ENCODE data around the gene SEPTIN1.
A peak's percentile ranks its signal among the peaks of the same experiment; 100 is the strongest.
"Not testable (repeated sequence)": the region's sequence is repeated elsewhere in the genome, so short reads cannot be mapped to it uniquely, and the experiment has no call there.

Gene SEPTIN1

DNA sequence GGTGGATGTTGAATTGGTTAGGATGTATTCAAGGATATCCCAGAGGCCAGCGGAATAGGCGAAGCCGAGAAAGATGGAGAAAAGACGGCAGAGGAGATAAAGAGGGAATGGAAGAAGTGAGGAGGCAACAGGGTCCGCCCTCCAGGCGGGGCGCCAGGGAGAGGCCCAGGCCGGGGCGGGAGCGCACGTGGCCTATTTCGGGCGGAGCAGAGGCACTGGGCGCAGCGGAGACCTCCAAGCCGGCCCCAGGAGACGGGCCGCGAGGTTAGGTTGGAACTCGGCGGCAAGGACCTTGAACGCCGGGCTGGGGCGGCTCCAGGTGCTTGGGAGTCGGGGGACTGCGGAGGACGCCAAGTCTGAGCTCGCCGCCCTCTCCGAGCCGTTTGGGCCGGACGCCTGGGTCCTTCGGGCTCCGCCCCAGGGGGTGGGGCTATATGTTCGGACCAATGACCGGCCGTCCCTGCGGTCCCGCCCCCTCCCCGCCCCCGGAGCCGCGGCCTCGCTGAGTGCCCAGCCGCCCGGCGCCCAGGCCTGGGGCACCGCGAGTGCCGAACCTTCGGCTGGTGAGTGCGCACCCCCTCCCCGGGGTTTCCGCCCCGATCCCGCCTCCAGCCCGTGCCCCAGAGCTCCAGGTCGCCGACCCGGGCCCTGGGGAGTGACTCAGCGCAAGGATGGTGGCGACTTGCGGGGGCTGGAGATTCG, 24.9 kb upstream of the SEPTIN1 start, which contains the start of gene ZNF771:
ZNF771 (plus strand) TSS at position 505 of the 702 bp plus-strand sequence. CDS start 448 bp downstream, outside the sequence.
- DNase-seq (ENCODE audit: low read depth): peak; percentile 49

DNA sequence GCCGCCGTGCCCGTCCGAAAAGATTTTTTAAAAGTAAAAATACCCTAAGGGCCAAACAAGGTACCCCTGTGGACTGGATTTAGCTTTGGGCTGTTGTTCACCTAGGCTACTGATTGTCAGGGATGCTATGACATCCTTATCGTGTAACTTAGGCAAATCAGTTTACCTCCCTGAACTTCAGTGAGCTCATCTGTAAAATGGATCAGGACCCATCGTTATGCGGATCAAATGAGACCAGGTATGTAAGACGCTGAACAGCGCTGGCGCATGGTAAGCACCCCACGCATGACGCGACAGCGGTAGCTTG, 24.4 kb upstream of the SEPTIN1 start:
- no peak for DNase-seq (ENCODE audit: low read depth)

More for the DNA sequence above, 24.9 kb upstream of the SEPTIN1 start, which contains the start of gene ZNF771:
- H3K4me3 ChIP-seq (ENCODE audit: low read depth, low read length): peak within 1 kb of the TSS; percentile 72

DNA sequence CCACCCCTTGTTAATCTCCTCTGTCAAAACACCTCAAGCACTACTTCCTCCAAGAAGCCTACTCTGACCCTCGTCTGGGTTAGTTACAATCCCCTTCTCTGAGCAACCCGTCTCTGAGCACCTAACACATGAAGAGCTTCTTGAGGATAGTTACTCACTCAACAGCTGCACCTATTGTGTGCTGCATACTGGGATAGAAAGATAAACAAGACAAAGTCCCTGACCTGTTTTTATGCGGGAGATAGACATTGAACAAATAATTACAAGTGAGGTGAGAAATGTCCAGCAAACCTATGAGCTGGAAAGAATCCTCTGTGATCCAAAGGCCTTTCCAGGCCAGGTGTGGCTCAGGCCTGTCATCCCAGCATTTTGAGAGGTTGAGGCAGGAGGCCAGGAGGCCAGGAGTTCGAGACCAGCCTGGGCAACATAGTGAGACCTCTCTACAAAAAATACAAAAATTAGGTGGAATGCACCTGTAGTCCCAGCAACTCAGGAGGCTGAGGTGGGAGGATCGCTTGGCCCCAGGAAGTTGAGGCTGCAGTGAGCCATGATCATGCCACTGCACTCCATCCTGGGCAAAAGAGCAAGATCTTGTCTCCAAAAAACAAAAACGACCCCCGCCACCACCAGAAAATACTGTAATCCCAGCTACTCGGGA, 19.5 kb upstream of the SEPTIN1 start:
- no peak for DNase-seq (ENCODE audit: low read depth)
- no peak overlapping the region for H3K4me3 ChIP-seq (ENCODE audit: low read depth, low read length)

More for the DNA sequence above, 24.4 kb upstream of the SEPTIN1 start:
- peak overlapping the region; percentile 72 for H3K4me3 ChIP-seq (ENCODE audit: low read depth, low read length)

DNA sequence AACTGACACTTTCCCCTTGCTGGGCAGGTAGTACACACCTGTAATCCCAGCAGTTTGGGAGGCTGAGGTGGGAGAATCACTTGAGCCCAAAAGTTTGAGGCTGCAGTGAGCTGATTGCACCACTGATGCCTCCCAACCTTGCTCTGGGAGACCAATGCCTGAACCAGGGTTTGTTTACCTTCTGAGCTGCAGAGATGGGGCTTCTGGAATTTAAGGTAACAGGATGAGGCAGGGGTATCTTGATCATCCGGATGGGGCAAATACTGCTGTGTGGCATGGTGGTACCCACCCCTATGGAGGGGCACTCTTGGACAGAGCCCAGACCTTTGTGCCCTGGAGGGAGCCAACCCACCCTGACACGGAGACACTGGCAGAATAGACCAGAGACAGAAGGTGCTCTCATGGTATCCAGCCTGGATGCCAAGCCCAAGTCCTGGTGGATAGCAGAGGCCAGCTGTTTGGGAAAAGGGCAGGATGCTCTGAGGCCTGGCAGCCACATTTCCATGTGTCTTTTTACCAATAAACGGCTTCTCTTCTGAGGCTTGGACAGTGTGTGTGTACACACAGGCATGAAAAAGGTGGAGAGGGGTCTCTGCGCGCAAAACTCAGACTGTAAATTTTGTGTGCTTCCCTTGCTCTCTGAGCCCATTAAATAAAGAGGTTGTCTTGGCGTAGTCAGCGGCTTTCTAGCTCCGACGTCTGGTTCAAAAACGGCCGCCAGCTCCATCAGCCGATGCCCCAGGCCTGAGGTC, 17.2 kb upstream of the SEPTIN1 start:
- DNase-seq (ENCODE audit: low read depth): no peak
- peak overlapping the region; percentile 52 for H3K4me3 ChIP-seq (ENCODE audit: low read depth, low read length)

DNA sequence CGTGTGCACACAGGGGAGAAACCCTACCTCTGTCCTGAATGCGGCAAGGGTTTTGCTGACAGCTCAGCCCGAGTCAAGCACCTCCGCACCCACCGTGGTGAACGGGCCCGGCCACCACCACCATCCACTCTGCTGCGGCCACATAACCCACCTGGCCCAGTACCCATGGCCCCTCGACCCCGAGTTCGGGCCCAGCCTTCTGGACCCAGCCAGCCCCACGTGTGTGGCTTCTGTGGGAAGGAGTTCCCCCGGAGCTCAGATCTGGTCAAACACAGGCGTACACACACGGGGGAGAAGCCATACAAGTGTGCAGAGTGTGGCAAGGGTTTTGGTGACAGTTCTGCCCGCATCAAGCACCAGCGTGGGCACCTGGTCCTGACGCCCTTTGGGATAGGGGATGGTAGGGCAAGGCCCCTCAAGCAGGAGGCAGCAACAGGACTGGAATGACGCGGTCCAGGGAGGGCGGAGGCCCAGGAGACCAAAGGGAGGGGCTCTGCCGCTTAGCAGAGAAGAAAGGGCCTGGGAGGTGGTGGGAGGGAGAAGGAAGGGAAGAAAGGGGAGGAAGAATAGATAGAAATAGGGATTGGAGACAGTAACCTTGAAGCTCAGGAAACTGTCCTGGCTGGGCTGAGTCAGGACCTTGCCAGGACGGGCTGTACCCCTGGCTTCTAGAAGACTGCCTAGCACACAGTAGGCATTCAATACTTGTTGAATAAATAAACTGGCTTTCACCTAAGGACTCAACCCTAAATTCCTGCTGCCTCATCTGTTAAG, 16.5 kb upstream of the SEPTIN1 start:
- no peak for DNase-seq (ENCODE audit: low read depth)
- H3K4me3 ChIP-seq (ENCODE audit: low read depth, low read length): no peak overlapping the region

DNA sequence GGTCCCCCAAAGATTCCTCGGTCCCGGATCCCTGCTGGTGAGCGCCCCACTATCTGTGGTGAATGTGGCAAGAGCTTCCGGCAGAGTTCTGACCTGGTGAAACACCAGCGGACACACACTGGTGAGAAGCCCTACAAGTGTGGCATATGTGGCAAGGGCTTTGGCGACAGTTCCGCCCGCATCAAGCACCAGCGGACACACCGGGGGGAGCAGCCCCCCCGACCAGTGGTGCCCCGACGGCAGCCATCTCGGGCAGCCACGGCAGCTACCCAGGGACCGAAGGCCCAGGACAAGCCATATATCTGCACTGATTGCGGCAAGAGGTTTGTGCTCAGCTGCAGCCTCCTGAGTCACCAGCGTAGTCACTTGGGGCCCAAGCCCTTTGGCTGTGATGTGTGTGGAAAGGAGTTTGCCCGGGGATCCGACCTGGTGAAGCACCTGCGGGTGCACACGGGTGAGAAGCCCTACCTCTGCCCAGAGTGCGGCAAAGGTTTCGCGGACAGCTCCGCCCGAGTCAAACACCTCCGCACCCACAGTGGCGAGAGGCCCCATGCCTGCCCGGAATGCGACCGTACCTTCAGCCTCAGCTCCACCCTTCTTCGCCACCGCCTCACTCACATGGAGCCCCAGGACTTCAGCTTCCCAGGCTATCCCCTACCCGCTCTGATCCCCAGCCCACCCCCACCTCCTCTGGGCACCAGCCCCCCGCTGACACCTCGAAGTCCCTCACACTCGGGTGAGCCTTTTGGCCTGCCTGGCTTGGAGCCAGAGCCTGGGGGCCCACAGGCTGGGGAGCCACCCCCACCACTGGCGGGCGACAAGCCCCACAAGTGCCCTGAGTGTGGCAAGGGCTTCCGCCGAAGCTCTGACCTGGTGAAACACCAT, 15.7 kb upstream of the SEPTIN1 start:
- no peak for DNase-seq (ENCODE audit: low read depth)
- H3K4me3 ChIP-seq (ENCODE audit: low read depth, low read length): no peak overlapping the region

DNA sequence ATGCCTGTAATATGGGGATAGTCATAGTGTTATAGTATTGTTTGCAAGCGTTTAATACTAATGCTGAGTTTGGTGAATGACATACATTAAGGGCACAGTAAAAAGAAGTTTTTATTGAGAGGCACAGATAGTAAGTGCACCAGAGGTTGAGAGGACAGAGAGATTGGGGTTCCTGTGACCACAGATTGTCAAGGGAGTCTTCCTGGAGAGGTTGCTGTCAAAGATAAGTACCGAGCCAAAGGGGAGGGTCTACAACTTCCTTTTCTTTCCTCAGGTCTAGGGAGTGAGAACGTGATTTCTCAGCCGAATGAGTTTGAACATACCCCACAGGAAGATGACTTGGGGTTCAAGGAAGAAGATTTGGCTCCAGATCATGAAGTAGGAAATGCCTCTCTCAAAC, 14.7 kb upstream of the SEPTIN1 start:
- DNase-seq (ENCODE audit: low read depth): no peak
- H3K4me3 ChIP-seq (ENCODE audit: low read depth, low read length): no peak overlapping the region

DNA sequence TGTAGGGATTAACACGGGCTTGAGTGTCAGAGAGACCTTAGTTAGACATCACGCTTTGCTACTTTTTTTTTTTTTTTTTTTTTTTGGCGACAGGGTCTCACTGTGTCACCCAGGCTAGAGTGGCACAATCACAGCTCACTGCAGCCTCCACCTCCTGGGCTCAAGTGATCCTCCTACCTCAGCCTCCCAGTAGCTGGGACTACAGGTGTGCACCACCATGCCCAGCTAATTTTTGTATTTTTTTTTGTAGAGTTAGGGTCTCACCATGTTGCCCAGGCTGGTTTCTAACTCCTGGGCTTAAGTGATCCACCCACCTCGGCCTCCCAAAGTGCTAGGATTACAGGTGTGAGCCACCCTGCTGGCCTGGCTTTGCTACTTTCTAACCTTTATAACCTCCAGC, 14.3 kb upstream of the SEPTIN1 start:
- DNase-seq (ENCODE audit: low read depth); H3K4me3 ChIP-seq (ENCODE audit: low read depth, low read length): not testable (repeated sequence)

DNA sequence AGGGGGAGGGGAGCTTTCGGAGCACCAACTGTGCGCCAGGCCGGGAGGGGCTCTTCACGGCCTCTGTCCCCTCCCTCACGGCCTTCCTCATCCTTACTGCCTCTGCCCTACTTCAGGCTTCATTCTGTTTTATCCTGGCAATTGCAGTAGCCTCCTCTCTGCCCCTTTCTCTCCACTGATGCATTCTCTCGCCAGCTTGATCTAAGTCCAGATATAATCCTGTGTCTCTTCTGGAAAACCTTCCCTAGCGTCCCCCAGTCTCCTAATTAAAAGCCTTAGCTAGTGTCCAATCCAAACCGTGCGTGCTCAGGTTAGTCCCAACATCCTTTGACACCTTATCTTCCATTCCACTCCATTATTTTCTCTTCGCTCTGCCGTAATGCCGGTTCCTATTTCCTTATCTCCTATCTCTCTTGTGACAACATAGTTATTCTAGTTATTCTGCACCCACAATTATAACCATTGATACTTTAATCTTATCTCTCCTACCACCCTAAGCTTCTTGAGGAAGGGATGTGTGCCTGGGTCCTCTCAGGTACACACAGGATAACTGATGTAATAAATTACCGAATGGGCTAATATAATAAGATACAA, 13.7 kb upstream of the SEPTIN1 start:
- DNase-seq (ENCODE audit: low read depth): no peak
- H3K4me3 ChIP-seq (ENCODE audit: low read depth, low read length): peak overlapping the region; percentile 80

DNA sequence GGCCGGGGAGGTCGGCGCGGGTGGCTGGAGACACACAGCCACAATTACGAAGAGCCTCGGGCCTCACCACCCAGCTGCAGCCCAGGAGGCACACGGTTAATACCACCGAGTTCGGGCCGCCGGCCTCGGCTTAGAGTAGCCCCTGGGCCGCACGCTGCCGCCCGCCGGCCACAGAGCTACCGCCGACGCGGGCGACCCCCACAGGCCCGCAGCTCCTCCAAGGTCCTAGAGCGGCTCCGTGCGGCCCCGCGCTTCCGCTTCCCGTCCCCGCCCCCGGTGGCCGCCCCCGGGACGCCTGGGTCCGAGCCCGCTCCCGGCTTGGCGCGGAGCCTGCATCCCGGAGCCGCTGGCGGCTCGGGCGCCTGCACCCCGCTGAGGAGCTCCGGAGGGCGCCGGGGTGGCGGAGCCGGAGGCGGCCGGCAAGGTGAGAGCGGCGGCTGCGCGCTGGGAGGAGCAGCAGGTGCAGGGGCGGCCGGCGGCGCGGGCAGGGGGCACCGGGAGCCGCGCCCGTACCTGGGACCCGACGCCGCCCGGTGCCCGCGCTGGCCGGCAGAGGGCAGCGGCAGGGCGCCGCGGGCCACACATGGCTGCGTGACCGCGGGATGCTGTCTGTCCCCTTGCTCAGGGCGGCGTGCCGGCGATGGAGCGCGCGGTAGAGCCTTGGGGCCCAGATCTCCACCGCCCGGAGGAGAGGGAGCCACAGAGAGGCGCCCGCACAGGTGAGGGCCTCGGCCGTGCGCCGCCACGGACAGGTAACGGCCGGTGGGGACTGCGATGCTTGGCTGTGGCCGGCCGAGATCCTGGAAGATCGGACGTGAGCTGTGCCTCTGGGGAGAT, 13.0 kb upstream of the SEPTIN1 start, which contains the start of gene ZNF48:
ZNF48 (plus strand) TSS at position 266 of the 837 bp plus-strand sequence; CDS start at position 641, 375 bp downstream.
- peak; percentile 73 for DNase-seq (ENCODE audit: low read depth)
- H3K4me3 ChIP-seq (ENCODE audit: low read depth, low read length): peak within 1 kb of the TSS; percentile 80

DNA sequence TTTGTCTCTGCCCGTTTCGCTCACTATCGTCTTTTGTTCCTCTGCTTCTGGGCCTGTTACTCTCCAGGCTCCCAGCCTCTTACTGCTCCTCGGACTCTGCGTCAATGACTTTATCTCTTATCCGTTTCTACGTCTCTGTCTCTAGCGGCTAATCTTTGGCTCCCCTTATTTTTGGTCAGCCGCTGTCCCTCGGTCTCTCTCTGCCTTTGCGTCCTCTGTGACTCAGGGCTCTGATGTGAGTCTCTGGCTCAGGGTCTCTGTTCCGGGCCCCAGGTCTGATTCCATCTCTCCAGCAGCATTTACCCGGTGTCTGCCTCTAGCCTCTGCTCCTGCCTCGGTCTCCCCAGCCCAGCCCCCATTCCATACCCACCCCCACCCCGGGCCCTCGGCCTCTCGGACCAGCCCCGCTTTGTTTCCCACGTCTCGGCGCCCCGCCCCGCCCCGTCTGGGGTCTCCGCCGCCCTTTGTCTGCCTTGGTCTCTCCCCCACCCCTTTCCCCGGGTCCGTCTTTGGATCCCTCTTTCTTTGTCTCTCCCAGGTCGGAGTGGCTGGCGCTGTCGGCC, 12.3 kb upstream of the SEPTIN1 start:
- peak overlapping the region; percentile 80 for H3K4me3 ChIP-seq (ENCODE audit: low read depth, low read length)
- DNase-seq (ENCODE audit: low read depth): no peak

DNA sequence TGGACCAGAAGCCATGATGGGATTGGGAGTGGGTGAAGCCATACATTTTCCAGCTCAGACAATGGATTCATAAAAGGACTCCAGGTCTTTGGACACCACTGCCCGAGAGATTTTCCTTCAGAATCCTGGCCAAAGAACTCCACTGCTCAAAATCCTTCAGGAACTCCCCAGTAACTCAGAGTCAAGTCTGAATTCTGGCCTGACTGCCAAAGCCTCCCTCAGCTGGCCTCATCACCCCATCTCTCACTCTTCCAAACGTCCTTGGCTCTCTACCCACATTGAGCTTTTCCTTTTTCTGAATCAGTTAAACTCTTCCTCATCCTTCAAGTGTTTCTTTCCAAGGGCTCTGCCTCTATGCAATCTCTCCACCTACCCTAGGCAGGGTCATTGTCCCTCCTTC, 1.2 kb upstream of the SEPTIN1 start:
- DNase-seq (ENCODE audit: low read depth): no peak
- H3K4me3 ChIP-seq (ENCODE audit: low read depth, low read length): no peak overlapping the region

DNA sequence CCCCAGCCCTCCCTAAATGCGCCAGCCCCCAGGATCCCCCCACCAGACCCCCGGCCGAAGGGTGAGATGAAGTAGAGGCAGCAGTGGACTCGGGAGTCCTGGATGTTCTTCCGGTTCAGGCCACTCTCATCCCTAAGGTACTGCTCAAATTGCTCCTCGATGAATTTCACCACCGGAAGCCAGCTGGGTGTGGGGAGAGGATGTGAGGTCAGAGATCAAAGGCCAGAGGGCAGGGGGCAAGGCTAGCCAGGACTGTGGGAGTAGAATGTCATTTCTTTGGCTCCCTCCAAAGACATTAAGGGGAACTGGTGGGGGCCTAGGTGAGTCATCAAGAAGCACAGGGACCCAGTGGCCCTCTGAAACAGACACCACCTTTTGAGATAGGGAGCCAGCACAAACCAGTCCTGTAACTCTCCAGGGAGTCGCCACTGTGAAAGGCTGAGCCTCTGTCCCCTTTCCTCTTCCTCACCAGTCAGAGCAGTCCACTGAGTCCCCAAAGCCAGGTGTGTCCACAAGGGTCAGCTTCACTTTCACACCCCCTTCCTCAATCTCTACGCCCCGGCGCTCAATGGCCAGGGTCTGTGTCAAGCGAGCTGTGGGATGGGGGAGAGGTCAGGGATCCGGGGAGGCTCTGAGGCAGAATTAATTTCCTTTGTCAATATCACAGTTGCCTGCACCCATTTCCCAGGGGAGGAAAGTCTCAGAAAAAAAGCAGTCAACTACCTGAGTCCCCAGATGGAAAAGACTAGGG, 895 bp downstream of the SEPTIN1 start:
- no peak for DNase-seq (ENCODE audit: low read depth)
- no peak overlapping the region for H3K4me3 ChIP-seq (ENCODE audit: low read depth, low read length)

DNA sequence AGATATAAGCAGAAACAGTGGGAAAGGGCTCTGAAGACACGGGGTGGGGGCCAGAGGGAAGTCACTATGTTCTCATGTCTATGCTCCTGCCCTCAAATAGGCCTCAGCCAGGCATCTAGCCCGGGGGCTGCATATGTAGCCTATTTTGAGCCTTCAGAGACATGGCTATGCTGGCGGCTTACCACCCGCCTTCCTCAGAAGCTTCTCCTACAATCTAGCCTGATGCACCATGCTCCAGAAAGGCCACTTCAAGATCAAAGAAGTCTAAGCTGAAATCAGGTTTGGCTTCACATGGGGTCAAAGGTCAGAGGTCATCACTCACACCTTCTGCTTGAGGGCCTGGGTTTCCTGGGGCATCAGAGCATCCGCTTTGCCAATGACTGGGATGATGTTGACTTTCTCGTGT, 1.6 kb downstream of the SEPTIN1 start:
- H3K4me3 ChIP-seq (ENCODE audit: low read depth, low read length): no peak overlapping the region
- no peak for DNase-seq (ENCODE audit: low read depth)

DNA sequence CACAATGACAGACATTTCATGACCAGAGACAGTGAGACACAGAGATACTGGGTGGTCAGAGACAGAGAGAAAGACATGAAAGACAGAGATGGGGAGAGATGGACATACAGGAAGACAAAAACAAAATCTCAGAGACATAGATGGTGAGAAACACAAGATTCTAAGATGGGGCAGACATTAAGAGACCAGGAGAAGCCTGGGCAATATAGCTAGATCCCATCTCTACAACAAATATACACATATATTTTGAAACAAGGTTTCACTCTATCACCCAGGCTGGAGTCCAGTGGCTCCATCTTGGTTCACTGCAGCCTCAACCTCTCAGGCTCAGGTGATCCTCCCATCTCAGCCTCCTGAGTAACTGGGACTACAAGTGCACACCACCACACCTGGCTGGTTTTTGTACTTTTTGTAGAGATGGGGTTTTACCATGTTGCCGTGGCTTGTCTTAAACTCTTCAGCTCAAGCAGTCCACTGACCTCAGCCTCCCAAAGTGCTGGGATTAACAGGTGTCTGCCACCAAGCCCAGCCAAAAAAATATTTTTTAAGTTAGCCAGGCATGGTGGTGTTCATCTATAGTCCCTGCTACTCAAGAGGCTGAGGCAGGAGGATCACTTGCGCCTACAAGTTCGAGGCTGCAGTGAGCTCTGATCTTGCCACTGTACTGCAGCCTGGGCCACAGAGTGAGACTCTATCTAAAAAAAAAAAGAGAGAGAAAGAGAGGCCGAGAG, 2.1 kb downstream of the SEPTIN1 start:
- no peak overlapping the region for H3K4me3 ChIP-seq (ENCODE audit: low read depth, low read length)

More for the DNA sequence above, 2.1 kb downstream of the SEPTIN1 start:
- no peak for DNase-seq (ENCODE audit: low read depth)

Measured in skeletal muscle cell (primary cell).